ENCODE results near the gene TMEM50B. TPM values are rescaled to one million over a fixed set of nuclear protein-coding genes. Genes with fewer than 3 reads are reported as not detected.
A peak's percentile ranks its signal among the peaks of the same experiment; 100 is the strongest.
"Not testable (repeated sequence)": the region's sequence is repeated elsewhere in the genome, so short reads cannot be mapped to it uniquely, and the experiment has no call there.

The TMEM50B gene
- polyA plus RNA-seq (2013, experiment 1 of 2) = 7.5 TPM
- 14.3 TPM for polyA plus RNA-seq (2013, experiment 2 of 2)

- WGBS = under 1% methylated on average over 93 of the region's 93 CpGs
- H3K27me3 ChIP-seq (ENCODE audit: insufficient read depth, low read length) = peaks cover 5% of the 10 kb centered on the region; the same call in 1 of the 2 replicates
- H3K4me1 ChIP-seq (ENCODE audit: insufficient read depth, low read length) = no peaks in the 10 kb centered on the region
- no peaks in the 10 kb centered on the region for H3K36me3 ChIP-seq (ENCODE audit: insufficient read depth, low read length)
- peak within 1 kb of the TSS; percentile 70 for H3K9ac ChIP-seq (ENCODE audit: low read depth, low read length)
- peak within 1 kb of the TSS; percentile 81 for H3K27ac ChIP-seq (ENCODE audit: low read depth, low read length)
- peak within 1 kb of the TSS; percentile 86 for H3K4me3 ChIP-seq (ENCODE audit: low read length)
- H3K9me3 ChIP-seq (ENCODE audit: insufficient read depth, low read depth, low read length) = no peaks in the 10 kb centered on the region
Measured at GRCh38 chr21:33479679-33480480, at the start of gene TMEM50B. Gene TMEM50B, minus strand, starts transcription at chr21:33479974. Its CDS starts 11,089 bp downstream, at chr21:33468885.

- H3K9ac ChIP-seq (ENCODE audit: low read depth, low read length) = no peak overlapping the region
- no peak overlapping the region for H3K4me3 ChIP-seq (ENCODE audit: low read length)
- H3K36me3 ChIP-seq (ENCODE audit: insufficient read depth, low read length) = peaks cover 95% of the 10 kb centered on the region
Measured at GRCh38 chr21:33522953-33523349, 43.2 kb upstream of the TMEM50B start.

GRCh38 chr21:33522297-33522952 lies 42.7 kb upstream of the TMEM50B start:
- H3K36me3 ChIP-seq (ENCODE audit: insufficient read depth, low read length) = peaks cover 95% of the 10 kb centered on the region
- H3K4me3 ChIP-seq (ENCODE audit: low read length) = no peak overlapping the region
- H3K4me1 ChIP-seq (ENCODE audit: insufficient read depth, low read length) = no peaks in the 10 kb centered on the region
- H3K9ac ChIP-seq (ENCODE audit: low read depth, low read length) = no peak overlapping the region
- no peak overlapping the region for H3K27ac ChIP-seq (ENCODE audit: low read depth, low read length)
- H3K27me3 ChIP-seq (ENCODE audit: insufficient read depth, low read length) = no peaks in the 10 kb centered on the region
- no peaks in the 10 kb centered on the region for H3K9me3 ChIP-seq (ENCODE audit: insufficient read depth, low read depth, low read length)
- WGBS = 93% methylated on average over 3 of the region's 5 CpGs

More at GRCh38 chr21:33522953-33523349, 43.2 kb upstream of the TMEM50B start:
- 95% methylated on average over 1 of the region's 1 CpG for WGBS
- no peaks in the 10 kb centered on the region for H3K4me1 ChIP-seq (ENCODE audit: insufficient read depth, low read length)
- no peaks in the 10 kb centered on the region for H3K9me3 ChIP-seq (ENCODE audit: insufficient read depth, low read depth, low read length)
- no peaks in the 10 kb centered on the region for H3K27me3 ChIP-seq (ENCODE audit: insufficient read depth, low read length)
- H3K27ac ChIP-seq (ENCODE audit: low read depth, low read length) = no peak overlapping the region

GRCh38 chr21:33518899-33519298 lies 39.1 kb upstream of the TMEM50B start:
- Histone ChIP-seq H3K27me3 (ENCODE audit: insufficient read depth, low read length) (no peaks in the 10 kb centered on the region), H3K36me3 (ENCODE audit: insufficient read depth, low read length) (peaks cover 95% of the 10 kb centered on the region), H3K9ac (ENCODE audit: low read depth, low read length) (no peak overlapping the region), H3K4me1 (ENCODE audit: insufficient read depth, low read length) (no peaks in the 10 kb centered on the region), H3K9me3 (ENCODE audit: insufficient read depth, low read depth, low read length) (no peaks in the 10 kb centered on the region), H3K4me3 (ENCODE audit: low read length) (no peak overlapping the region), H3K27ac (ENCODE audit: low read depth, low read length) (no peak overlapping the region)
- 97% methylated on average over 4 of the region's 4 CpGs for WGBS

- H3K4me3 ChIP-seq (ENCODE audit: low read length) = no peak overlapping the region
- H3K36me3 ChIP-seq (ENCODE audit: insufficient read depth, low read length) = peaks cover 97% of the 10 kb centered on the region
- H3K9ac ChIP-seq (ENCODE audit: low read depth, low read length) = no peak overlapping the region
- 94% methylated on average over 2 of the region's 2 CpGs for WGBS
- H3K27ac ChIP-seq (ENCODE audit: low read depth, low read length) = no peak overlapping the region
- no peaks in the 10 kb centered on the region for H3K27me3 ChIP-seq (ENCODE audit: insufficient read depth, low read length)
- no peaks in the 10 kb centered on the region for H3K9me3 ChIP-seq (ENCODE audit: insufficient read depth, low read depth, low read length)
- no peaks in the 10 kb centered on the region for H3K4me1 ChIP-seq (ENCODE audit: insufficient read depth, low read length)
Measured at GRCh38 chr21:33514229-33514628, 34.5 kb upstream of the TMEM50B start.

- H3K36me3 ChIP-seq (ENCODE audit: insufficient read depth, low read length) = peaks cover 96% of the 10 kb centered on the region
- no peak overlapping the region for H3K27ac ChIP-seq (ENCODE audit: low read depth, low read length)
- no peaks in the 10 kb centered on the region for H3K9me3 ChIP-seq (ENCODE audit: insufficient read depth, low read depth, low read length)
- no peak overlapping the region for H3K9ac ChIP-seq (ENCODE audit: low read depth, low read length)
- no peaks in the 10 kb centered on the region for H3K4me1 ChIP-seq (ENCODE audit: insufficient read depth, low read length)
- WGBS = 95% methylated on average over 3 of the region's 3 CpGs
- H3K27me3 ChIP-seq (ENCODE audit: insufficient read depth, low read length) = no peaks in the 10 kb centered on the region
- H3K4me3 ChIP-seq (ENCODE audit: low read length) = no peak overlapping the region
Measured at GRCh38 chr21:33512481-33512880, 32.7 kb upstream of the TMEM50B start.

- no peak overlapping the region for H3K4me3 ChIP-seq (ENCODE audit: low read length)
- H3K4me1 ChIP-seq (ENCODE audit: insufficient read depth, low read length) = no peaks in the 10 kb centered on the region
- H3K9me3 ChIP-seq (ENCODE audit: insufficient read depth, low read depth, low read length) = no peaks in the 10 kb centered on the region
- 96% methylated on average over 4 of the region's 4 CpGs for WGBS
- no peak overlapping the region for H3K27ac ChIP-seq (ENCODE audit: low read depth, low read length)
- no peaks in the 10 kb centered on the region for H3K27me3 ChIP-seq (ENCODE audit: insufficient read depth, low read length)
- H3K36me3 ChIP-seq (ENCODE audit: insufficient read depth, low read length) = peaks cover 96% of the 10 kb centered on the region
- H3K9ac ChIP-seq (ENCODE audit: low read depth, low read length) = no peak overlapping the region
Measured at GRCh38 chr21:33511639-33512038, 31.9 kb upstream of the TMEM50B start.

- Histone ChIP-seq H3K4me3 (ENCODE audit: low read length) (no peak overlapping the region), H3K27ac (ENCODE audit: low read depth, low read length) (no peak overlapping the region), H3K36me3 (ENCODE audit: insufficient read depth, low read length) (peaks cover 97% of the 10 kb centered on the region), H3K4me1 (ENCODE audit: insufficient read depth, low read length) (no peaks in the 10 kb centered on the region), H3K9me3 (ENCODE audit: insufficient read depth, low read depth, low read length) (no peaks in the 10 kb centered on the region), H3K27me3 (ENCODE audit: insufficient read depth, low read length) (no peaks in the 10 kb centered on the region), H3K9ac (ENCODE audit: low read depth, low read length) (no peak overlapping the region)
- 94% methylated on average over 8 of the region's 8 CpGs for WGBS
Measured at GRCh38 chr21:33510826-33511225, 31.1 kb upstream of the TMEM50B start.

- H3K9me3 ChIP-seq (ENCODE audit: insufficient read depth, low read depth, low read length) = not testable (repeated sequence)
- WGBS = 93% methylated on average over 1 of the region's 1 CpG
- peaks cover 92% of the 10 kb centered on the region for H3K36me3 ChIP-seq (ENCODE audit: insufficient read depth, low read length)
Measured at GRCh38 chr21:33507003-33507402, 27.2 kb upstream of the TMEM50B start.

GRCh38 chr21:33505833-33506232 lies 26.1 kb upstream of the TMEM50B start:
- H3K4me3 ChIP-seq (ENCODE audit: low read length) = no peak overlapping the region
- H3K9ac ChIP-seq (ENCODE audit: low read depth, low read length) = no peak overlapping the region
- no peaks in the 10 kb centered on the region for H3K4me1 ChIP-seq (ENCODE audit: insufficient read depth, low read length)
- H3K27ac ChIP-seq (ENCODE audit: low read depth, low read length) = no peak overlapping the region
- peaks cover 85% of the 10 kb centered on the region for H3K36me3 ChIP-seq (ENCODE audit: insufficient read depth, low read length)
- no peaks in the 10 kb centered on the region for H3K27me3 ChIP-seq (ENCODE audit: insufficient read depth, low read length)
- WGBS = 97% methylated on average over 8 of the region's 8 CpGs
- no peaks in the 10 kb centered on the region for H3K9me3 ChIP-seq (ENCODE audit: insufficient read depth, low read depth, low read length)

More at GRCh38 chr21:33507003-33507402, 27.2 kb upstream of the TMEM50B start:
- not testable (repeated sequence) for H3K27me3 ChIP-seq (ENCODE audit: insufficient read depth, low read length); H3K27ac ChIP-seq (ENCODE audit: low read depth, low read length); H3K4me3 ChIP-seq (ENCODE audit: low read length); H3K9ac ChIP-seq (ENCODE audit: low read depth, low read length); H3K4me1 ChIP-seq (ENCODE audit: insufficient read depth, low read length)

- Histone ChIP-seq H3K36me3 (ENCODE audit: insufficient read depth, low read length) (no peaks in the 10 kb centered on the region), H3K27ac (ENCODE audit: low read depth, low read length) (no peak overlapping the region), H3K4me3 (ENCODE audit: low read length) (no peak overlapping the region), H3K4me1 (ENCODE audit: insufficient read depth, low read length) (peaks cover 6% of the 10 kb centered on the region; the same call in 1 of the 2 replicates), H3K9me3 (ENCODE audit: insufficient read depth, low read depth, low read length) (no peaks in the 10 kb centered on the region), H3K9ac (ENCODE audit: low read depth, low read length) (no peak overlapping the region), H3K27me3 (ENCODE audit: insufficient read depth, low read length) (no peaks in the 10 kb centered on the region)
- WGBS = 68% methylated on average over 7 of the region's 7 CpGs
Measured at GRCh38 chr21:33496345-33496744, 16.6 kb upstream of the TMEM50B start.
